MM.1S (cell line): ENCODE data around the gene CEP85.

Source experiments
- CTCF ChIP-seq: fragments of 300-600 bp; sonication (generic); IDR thresholded peaks from 2 replicates; pipeline ENCODE4 v1.5.1; 2016; ENCODE audit warnings: antibody characterized with exemption, low read length, mixed read lengths
- EZH2 ChIP-seq: fragments of 300-600 bp; sonication (generic); optimal IDR thresholded peaks from 2 replicates; pipeline ENCODE3; 2017; ENCODE audit warnings: low read depth, mild to moderate bottlenecking, antibody characterized with exemption, low read length, mixed read lengths
- EZH2phosphoT487 ChIP-seq: fragments of 300-600 bp; sonication (generic); IDR thresholded peaks from 2 replicates; pipeline ENCODE4 v1.6.1; 2018; ENCODE audit warnings: antibody characterized with exemption, low read length

GRCh38 chr1:26281091-26281958 is 47.3 kb downstream of the CEP85 start:
- TF ChIP-seq CTCF (no peak), EZH2 (no peak), EZH2phosphoT487 (no peak)
